Sciatic nerve (tissue), 2 donors: ENCODE measurements around the gene SNX6. TPM values are rescaled to one million over a fixed set of nuclear protein-coding genes. Genes with fewer than 3 reads are reported as not detected.
"Not testable (repeated sequence)": the region's sequence is repeated elsewhere in the genome, so short reads cannot be mapped to it uniquely, and the experiment has no call there.

Source experiments
- ATAC-seq: fragments of 200-7000 bp; cut with Tn5 transposase; one replicate; pipeline ENCODE4 v1.9.1; 2020; ENCODE audit warnings: mild to moderate bottlenecking, moderate library complexity
- DNase-seq: peaks from one replicate; pipeline ENCODE4 v3.0.0-alpha.2; 2020; ENCODE audit warnings: low spot score
- intact Hi-C: fragments of 100-400 bp; cut with DNase I; formaldehyde crosslinking; loops from one replicate; pipeline ENCODE4 v1.14.2; 2022
- total RNA-seq: library from RNA; stranded (reverse); fragmentation: NEBNext Ultra II Directional; extraction: Animal tissue kit (Norgen Biotek cat#: 25700); gene quantifications from one replicate; pipeline ENCODE4 v1.2.1, GENCODE V29; 2021
- donor health status: DM: no; HTN: no; CAD: no.
- donor health status: DM: no; HTN: no; CAD: no.

SNX6 gene
- 101 TPM for total RNA-seq

DNA sequence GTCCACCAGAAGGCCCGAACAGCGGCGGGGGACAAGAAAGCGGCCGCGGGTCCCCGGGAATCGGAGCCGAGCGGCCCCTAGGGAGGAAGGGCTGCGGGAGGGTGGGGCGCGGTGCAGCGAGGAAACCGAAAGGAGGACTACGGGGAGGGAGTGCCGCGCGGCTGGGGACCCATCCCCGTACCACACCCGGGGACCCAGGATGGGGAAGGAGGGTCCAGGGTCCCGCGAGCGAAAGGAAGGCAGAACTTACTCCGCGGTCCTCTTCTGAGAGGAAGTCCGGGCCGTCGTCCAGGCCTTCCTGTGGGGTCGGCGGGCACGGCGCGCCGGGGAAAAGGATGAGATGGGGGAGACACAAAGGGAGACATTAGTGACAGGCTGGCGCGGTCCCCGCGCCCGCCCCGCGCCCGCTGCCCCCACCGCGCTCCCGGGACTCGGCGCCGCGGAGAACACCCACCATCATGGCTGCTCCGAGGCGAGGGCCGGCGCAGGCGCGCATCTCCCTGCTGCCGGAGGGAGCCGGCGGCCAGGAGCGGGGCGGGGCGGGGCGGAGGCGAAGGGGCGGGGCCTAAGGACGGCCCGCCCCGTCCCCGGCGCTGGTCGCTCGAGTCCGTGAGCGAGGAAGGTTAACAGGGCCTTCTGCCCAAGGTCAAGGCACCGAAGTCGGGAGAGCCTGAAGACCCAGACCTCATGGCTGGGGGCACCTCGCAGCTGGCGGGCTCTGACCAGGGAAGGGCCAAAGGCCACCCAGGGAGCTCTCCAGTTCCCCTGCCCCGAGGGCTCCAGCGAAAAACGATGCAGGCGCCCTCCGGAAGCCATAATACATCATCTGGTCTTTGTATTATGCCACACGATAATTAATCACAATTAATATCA lies at the start of gene SNX6:
TSS of gene SNX6 (minus strand) at position 492 of the 873 bp plus-strand sequence. CDS start at position 460, 32 bp downstream.
- ATAC-seq, result peak; percentile 97
- DNase-seq, result peak; percentile 89
- intact Hi-C loops, result no loop called here

- intact Hi-C loops, result no loop called here
- DNase-seq (no peak), ATAC-seq (no peak)
Observed at GRCh38 chr14:34678735-34679134, 48.8 kb upstream of the SNX6 start.

DNA sequence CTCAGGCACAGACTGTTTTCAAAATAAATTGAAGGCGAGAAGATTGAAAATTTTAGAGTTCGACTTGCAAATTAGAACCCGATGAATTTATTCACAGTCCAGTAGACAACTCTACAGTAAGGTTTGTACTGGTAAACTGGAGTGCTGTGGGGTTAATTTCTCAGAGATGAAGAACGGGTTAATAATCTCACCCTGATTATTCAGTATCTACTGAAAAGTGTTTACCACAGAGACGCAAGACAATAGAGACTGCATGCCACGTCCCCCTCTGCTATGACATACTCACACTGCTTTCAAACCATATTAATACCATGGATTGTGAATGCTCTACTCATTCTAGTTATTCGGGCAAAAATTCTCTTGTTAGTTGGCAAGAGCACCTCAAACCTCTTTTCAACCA lies 48.4 kb upstream of the SNX6 start:
- no peak for DNase-seq
- intact Hi-C loops, result no loop called here
- ATAC-seq, result peak; percentile 53

GRCh38 chr14:34676516-34677211 lies 46.7 kb upstream of the SNX6 start:
- no peak for DNase-seq
- intact Hi-C loops, result no loop called here
- ATAC-seq, result no peak

DNA sequence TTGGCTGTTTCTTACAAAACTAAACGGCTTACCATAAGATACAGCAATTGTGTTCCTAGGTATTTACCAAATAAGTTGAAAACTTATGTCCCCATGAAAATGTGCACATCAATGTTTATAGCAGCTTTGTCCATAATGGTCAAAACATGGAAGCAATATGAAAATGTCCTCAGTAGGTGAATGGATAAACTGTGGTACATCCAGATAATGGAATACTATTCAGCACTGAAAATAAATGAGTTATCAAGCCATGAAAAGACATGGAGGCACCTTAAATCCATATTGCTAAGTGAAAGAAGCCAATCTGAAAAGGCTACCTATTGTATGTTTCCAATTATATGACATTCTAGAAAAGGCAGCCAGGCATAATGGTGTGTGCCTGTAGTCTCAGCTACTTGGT lies 43.8 kb upstream of the SNX6 start:
- intact Hi-C loops, result loop anchor here (5.0 kb wide), 1 partner anchor 49 kb away; no protein-coding TSS in a partner anchor
- DNase-seq (no peak), ATAC-seq (no peak)

- intact Hi-C loops, result loop anchor here (5.0 kb wide), 1 partner anchor 51 kb away; no protein-coding TSS in a partner anchor
- DNase-seq (no peak), ATAC-seq (no peak)
Observed at GRCh38 chr14:34671716-34672115, 41.8 kb upstream of the SNX6 start.

- no peak for DNase-seq
- ATAC-seq, result no peak
- intact Hi-C loops, result no loop called here
Observed at GRCh38 chr14:34668111-34668510, 38.2 kb upstream of the SNX6 start.

DNA sequence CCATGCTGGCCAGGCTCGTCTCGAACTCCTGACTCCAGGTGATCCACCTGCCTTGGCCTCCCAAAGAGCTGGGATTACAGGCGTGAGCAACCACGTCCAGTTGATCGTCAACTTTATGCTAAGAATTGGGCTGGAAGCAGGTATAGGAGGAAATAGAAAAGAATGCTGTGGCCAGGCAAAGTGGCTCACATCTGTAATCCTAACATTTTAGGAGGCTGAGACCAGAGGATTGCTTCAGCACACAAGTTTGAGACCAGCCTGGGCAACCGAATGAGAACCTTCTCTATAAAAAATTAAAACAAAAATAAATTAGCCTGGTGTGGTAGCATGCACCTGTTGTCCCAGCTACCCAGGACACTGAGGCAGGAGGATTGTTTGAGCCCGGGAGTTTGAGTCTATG lies 37.1 kb upstream of the SNX6 start:
- DNase-seq, result no peak
- no peak for ATAC-seq
- intact Hi-C loops, result no loop called here

DNA sequence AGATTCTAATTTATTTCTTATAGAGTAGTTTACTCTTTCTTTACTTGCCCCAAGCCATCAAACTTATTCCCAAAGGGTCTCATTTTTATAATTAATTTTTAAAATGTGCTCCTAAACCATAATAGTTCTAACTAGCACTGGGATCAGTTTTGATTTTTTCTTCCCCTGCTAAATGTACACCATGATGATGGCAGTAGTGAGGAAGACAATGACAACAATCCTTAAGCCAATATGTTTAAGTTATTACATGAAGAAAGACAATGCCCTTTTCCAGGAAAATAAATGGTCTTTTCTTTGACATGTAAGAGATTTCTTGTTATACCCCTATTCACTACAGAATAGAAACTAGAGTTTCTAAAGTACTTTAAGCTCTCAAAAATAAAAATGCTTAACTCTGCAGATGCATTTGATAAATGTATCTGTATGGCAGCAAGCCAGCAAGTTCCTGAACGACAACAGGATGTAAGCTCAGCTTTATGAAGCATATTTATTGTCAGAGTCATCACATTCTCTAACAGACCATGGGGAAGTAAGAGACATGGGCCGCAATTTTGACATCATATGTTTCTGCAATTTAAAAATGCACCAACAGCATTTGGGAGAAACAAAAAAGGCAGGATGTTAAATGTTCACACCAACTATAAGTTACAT lies 36.0 kb upstream of the SNX6 start:
- DNase-seq (no peak), ATAC-seq (peak; percentile 84)
- intact Hi-C loops, result no loop called here

- ATAC-seq (no peak), DNase-seq (no peak)
Observed at GRCh38 chr14:34662561-34663088, 32.7 kb upstream of the SNX6 start.

DNA sequence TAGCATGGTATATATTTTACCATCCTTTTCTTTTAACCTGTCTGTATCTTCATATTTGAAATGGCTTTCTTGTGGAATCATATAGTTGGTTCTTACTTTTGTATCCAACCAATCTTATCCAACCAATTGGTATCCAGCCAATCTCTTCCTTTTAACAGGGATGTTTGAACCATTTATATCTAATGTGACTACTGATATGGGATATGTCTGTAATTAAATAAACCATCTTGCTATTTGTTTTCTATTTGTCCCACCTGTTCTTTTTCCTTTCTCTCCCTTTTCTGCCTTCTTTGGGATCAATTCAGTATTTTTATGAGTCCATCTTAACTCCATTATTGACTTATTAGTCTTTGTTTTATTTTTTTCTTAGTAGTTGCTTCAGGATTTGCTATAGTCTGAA lies 30.8 kb upstream of the SNX6 start:
- intact Hi-C loops, result no loop called here
- DNase-seq, result no peak
- ATAC-seq, result no peak

More at GRCh38 chr14:34662561-34663088, 32.7 kb upstream of the SNX6 start:
- intact Hi-C loops, result no loop called here

DNA sequence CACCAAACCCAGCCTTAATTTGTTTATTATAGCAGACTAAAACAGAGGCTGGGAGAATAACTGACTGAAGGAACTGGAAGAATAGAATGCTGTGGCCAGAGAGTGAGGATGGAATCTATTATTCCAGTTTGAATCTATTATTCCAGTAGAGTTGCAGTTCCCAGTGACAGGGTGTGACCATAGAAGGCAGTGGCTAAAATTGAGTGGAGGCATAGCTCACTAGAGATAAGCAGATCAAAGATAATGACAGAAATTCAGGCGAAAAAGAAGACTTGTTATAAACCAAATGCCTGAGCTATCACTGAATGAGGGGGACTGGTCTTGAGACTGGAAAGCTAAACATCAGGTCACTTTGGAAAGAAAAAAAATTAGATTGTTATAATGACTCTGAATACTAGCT lies 26.0 kb upstream of the SNX6 start:
- intact Hi-C loops, result no loop called here
- DNase-seq (no peak), ATAC-seq (no peak)

DNA sequence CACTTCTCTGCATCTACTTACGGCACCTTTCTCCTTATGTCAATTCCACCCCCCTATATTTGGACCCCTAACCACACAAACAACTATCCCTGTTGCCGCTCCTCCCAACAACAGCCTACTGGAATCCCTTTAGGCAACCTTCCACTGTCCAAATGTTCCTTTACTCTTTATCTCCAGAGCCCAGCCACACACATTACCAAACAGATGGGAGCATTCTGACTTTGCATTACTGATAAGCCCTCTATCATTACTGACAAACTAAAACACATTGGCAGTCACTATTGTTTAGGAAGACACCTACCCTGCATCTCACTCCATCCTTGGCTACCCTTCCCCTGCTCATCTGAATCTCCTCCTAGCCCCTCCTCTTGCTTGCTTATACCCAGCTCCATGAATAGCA lies 23.1 kb upstream of the SNX6 start:
- DNase-seq, intact Hi-C loops, ATAC-seq: not testable (repeated sequence)

- DNase-seq, intact Hi-C loops, ATAC-seq: not testable (repeated sequence)
Observed at GRCh38 chr14:34652348-34652747, 22.4 kb upstream of the SNX6 start.

- DNase-seq (no peak), ATAC-seq (peak; percentile 92)
- intact Hi-C loops, result no loop called here
Observed at GRCh38 chr14:34650786-34651584, 21.0 kb upstream of the SNX6 start.

DNA sequence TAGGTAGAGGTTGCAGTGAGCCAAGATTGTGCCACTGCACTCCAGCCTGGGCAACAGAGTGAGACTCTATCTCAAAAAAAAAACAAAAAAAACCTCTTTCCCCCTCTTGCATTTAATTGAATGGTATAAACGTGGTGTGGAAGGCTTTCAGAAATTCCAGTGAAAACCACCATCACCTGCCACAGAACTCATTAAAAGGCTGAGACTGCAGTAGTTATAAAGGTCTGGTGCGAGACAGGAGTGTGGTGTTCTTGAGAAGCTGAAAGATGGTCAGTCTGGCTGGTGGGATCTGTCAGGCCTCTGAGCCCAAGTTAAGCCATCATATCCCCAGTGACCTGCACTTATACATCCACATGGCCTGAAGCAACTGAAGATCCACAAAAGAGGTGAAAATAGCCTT lies 20.1 kb upstream of the SNX6 start:
- intact Hi-C loops, ATAC-seq: not testable (repeated sequence)

GRCh38 chr14:34649344-34649743 lies 19.4 kb upstream of the SNX6 start:
- intact Hi-C loops, result no loop called here
- DNase-seq (no peak), ATAC-seq (no peak)

More for the DNA sequence above, 20.1 kb upstream of the SNX6 start:
- not testable (repeated sequence) for DNase-seq

DNA sequence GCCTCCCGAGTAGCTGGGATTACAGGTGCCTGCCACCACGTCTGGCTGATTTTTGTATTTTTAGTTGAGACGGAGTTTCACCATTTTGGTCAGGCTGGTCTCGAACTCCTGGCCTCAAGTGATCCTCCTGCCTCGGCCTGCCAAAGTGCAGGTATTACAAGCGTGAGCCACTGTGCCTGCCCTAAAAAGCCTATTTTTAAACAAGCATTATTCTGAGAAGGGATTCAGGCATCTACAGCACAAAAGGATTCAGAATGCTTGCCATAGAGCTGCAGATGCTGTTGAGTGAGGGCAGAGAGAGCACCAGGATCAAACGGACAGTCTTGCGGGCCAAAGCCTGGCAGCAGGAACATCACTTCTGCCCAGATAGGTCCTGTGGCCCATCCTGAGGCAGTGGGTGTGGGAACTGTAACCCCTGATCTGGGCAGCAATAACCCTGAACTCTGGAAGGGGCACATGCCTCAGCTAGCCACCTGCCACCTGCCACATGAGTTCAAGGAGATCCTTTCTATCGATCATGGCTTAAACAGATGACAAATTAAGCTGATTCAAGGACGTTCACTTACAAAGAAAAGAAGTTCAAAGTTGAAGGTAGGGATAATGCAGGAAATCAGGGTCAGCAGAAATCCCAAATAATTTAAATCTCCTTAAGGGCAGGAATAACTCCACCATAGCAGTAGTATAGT lies 16.8 kb upstream of the SNX6 start:
- ATAC-seq (no peak), DNase-seq (no peak)
- intact Hi-C loops, result no loop called here
